ENCODE results near the gene LRRC8E.

DNA sequence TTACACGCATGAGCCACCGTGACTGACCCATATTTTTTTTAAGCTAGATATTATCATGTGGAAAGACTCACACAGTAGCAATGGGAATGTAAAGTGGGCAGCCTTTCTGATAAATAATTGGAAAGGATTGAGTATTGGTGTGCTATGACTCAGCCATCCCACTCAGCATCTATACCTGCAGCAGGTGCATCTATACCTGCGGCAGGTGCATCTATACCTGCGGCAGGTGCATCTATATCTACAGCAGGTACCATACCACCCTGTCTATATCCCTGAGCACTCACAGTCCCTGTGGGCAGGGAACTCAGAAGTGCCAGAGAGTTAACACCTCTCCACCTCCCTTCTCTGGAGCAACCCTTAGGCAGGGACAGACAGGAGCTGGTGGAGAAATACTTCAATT, 5.2 kb upstream of the LRRC8E start:
- no peak for TF ChIP-seq EZH2 (IDR thresholded peaks at IDR 0.05; ENCODE audit: low read depth)
- TF ChIP-seq CTCF (conservative IDR thresholded peaks at IDR 0.05): no peak
